Stimulated activated CD4-positive, alpha-beta T cell treated with anti-CD3 and anti-CD28 coated beads, Interleukin-4, amount 100 ng/mL, for 48 hours (primary cell): ENCODE data around the gene SLC23A1.
A peak's percentile ranks its signal among the peaks of the same experiment; 100 is the strongest.
"Not testable (repeated sequence)": the region's sequence is repeated elsewhere in the genome, so short reads cannot be mapped to it uniquely, and the experiment has no call there.

ENCODE experiments used
- DNase-seq, 2 donors: peaks; one replicate each; pipeline ENCODE4 v3.0.0-alpha.2; 2020; ENCODE audit warnings: low read depth in 2 of 2

Gene SLC23A1

GRCh38 chr5:139369181-139369580 lies 13.9 kb downstream of the SLC23A1 start:
- no peak for DNase-seq

DNA sequence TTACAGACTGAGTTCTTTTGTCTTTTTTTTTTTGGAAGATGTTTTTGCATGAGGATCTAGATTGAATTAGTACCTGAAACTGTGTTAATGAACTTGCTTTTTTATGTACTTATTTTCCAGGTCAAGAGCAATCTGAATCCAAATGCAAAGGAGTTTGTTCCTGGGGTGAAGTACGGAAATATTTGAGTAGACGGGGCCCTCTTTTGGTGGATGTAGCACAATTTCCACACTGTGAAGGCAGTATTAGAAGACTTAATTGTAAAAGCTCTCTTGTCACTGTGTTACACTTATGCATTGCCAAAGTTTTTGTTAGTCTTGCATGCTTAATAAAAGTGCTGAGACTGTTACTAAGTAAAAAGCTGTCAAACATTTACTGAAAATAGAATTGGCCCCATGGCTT lies 14.5 kb downstream of the SLC23A1 start:
- DNase-seq = no peak

DNA sequence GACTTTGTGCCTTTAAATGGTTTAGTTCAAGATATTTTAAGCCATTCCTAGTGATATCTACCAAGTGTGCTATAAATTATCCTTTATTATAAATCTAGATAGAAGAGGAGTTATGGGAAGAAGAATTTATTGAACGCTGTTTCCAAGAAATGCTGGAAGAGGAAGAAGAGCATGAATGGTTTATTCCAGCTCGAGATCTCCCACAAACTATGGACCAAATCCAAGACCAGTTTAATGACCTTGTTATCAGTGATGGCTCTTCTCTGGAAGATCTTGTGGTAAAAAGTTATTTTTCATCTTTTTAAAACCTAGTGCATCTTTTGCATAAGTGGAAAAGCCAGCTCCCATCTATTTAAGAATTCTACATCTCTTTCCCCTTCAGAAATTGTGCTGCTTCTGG lies 18.6 kb downstream of the SLC23A1 start:
- no peak for DNase-seq

DNA sequence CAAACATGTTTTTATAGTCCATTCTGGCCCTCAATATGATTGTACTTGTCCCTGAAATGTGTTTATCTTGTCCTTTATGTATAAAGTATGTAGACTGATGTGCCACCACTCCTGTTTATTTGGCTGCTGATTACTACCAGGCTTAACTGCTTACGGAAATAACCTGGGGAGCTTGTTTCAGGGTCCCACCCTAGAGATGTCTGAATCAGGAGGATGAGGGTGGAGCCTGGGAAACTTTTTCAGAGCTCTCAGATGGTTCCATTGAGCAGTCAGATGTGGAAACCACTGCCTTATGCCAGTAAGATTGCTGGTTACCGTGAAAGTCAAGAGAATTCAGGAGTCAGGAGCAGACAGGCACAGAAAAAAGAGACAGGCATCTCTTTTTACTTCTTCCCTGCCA lies 19.2 kb downstream of the SLC23A1 start:
- DNase-seq = no peak

DNA sequence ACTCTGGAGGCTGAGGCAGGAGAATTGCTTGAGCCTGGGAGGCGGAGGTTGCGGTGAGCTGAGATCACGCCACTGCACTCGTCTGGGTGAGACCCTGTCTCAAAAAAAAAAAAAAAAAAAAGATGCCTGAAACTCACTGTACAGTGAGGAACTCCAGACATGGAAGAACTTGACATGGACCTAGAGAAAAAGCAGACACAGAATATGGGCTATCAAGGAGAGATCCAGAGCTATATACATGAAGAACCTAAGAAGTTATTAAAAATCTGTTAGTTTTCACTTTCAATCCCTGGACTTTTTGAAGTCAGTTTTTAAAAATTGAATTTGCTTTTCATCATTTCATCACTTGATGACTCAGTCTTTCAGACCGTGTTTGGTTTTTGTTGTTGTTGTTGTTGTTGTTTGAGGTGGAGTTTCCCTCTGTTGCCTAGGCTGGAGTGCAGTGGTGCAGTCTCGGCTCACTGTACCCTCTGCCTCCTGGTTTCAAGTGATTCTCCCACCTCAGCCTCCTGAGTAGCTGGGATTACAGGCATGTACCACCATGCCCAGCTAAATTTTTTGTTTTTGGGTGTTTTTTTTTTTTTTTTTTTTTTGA lies 21.2 kb downstream of the SLC23A1 start:
- DNase-seq = no peak

DNA sequence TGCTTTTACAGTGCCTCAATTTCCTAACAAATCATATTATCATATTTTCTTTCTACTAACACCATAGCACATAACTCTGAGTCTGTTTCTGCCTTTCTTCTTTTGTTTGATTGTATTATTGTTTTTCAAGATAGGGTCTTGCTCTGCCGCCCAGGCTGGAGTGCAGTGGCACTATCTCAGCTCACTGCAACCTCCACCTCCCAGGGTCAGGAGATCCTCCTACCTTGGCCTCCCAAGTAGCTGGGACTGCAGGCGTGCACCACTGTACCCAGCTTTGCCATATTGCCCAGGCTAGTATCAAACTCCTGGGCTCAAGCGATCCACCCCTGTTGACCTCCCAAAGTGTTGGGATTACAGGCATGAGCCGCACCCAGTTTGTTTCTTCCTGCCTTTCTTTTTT lies 22.7 kb downstream of the SLC23A1 start:
- no peak for DNase-seq

- DNase-seq = no peak
These were observed 25.0 kb downstream of the SLC23A1 start for GRCh38 chr5:139358064-139358463.

DNA sequence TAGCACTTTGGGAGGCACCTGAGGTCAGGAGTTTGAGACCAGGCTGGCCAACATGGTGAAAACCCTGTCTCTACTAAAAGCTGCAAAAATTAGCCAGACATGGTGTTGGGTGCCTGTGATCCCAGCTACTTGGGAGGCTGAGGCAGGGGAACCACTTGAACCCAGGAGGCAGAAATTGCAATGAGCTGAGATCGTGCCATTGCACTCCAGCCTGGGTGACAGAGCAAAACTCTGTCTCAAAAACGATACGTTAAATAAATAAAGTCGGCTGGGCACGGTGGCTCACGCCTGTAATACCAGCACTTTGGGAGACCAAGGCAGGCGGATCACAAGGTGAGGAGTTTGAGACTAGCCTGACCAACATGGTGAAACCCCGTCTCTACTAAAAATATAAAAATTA lies 27.2 kb downstream of the SLC23A1 start:
- not testable (repeated sequence) for DNase-seq

DNA sequence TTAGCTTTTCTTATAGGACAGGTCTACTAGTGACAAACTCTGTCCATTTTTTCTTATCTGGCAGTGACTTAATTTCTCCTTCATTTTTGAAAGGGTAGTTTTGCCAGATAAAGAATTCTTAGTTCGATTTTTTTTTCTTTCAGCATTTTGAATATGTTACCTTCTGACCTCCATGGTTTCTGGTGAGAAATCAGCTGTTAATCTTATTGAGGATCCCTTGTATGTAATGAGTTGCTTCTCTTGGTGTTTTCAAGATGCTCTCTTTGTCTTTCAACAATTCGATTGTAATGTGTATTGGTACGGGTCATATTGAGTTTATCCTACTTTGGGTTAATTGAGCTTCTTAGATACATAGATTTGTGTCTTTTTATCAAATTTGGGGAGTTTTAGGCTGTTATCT lies 28.9 kb downstream of the SLC23A1 start:
- DNase-seq = no peak

DNA sequence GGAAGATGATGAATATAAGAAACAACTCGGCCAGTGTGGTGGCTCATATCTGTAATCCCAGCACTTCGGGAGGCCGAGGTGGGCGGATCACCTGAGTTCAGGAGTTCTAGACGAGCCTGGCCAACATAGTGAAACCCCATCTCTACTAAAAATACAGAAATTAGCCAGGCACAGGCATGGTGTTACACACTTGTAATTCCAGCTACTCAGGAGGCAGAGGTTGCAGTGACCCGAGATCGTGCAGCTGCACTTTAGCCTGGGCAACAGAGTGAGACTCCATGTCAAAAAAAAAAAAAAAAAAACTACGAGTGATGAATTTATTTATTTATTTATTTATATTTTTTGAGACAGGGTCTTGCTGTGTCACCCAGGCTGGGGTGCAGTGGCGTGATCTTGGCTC lies 35.2 kb downstream of the SLC23A1 start:
- not testable (repeated sequence) for DNase-seq

- DNase-seq = not testable (repeated sequence)
These were observed 37.7 kb downstream of the SLC23A1 start for GRCh38 chr5:139345442-139345841.

DNA sequence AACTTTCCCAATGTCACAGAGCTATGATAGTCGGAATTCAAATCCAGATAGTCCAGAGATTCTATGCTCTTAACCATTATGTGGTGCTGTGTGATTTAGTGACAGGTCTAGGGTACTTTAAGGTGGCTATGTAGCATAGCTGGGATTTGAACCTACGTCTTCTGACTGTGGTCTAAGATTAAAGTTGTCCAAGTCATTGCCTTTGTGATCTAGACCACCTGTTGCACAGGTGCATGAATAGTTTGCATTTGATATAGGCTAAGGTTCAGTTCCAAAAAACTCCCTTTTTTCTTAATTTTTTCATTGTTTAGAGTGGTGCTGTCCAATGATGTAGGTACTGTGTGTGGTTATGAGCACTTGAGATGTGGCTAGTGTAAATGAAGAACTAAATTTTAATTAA lies 38.9 kb downstream of the SLC23A1 start:
- DNase-seq = no peak

DNA sequence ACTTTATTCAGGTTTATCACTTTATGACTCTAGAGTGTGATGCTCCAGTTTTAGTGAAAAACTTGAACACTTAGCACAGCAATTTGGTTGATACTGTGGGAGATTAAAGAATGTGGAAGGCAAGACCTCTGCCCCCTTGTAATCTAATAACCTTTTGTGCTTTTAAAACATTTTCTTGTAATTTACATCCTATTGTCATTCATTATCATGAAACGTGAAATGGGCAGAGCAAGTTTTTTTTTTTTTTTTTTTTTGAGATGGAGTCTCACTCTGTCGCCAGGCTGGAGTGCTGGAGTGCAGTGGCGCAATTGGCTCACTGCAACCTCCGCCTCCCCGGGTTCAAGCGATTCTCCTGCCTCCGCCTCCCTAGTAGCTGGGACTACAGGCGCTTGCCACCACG lies 39.6 kb downstream of the SLC23A1 start:
- DNase-seq = no peak

DNA sequence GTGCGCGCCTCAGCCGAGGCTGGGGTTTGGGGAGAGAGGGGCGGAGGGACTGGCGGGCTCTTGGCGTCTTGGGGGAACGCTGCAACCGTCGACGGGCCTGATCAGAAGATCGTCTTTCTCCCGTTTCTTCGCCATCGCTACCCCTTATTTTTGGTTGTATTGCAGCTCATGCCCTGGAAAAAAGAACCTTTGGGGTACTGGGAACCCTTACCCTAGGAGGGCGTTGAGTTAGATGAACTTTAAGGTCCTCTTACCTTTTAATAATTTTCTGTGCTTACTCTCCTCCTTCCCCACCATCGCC lies 40.7 kb downstream of the SLC23A1 start:
- no peak for DNase-seq

DNA sequence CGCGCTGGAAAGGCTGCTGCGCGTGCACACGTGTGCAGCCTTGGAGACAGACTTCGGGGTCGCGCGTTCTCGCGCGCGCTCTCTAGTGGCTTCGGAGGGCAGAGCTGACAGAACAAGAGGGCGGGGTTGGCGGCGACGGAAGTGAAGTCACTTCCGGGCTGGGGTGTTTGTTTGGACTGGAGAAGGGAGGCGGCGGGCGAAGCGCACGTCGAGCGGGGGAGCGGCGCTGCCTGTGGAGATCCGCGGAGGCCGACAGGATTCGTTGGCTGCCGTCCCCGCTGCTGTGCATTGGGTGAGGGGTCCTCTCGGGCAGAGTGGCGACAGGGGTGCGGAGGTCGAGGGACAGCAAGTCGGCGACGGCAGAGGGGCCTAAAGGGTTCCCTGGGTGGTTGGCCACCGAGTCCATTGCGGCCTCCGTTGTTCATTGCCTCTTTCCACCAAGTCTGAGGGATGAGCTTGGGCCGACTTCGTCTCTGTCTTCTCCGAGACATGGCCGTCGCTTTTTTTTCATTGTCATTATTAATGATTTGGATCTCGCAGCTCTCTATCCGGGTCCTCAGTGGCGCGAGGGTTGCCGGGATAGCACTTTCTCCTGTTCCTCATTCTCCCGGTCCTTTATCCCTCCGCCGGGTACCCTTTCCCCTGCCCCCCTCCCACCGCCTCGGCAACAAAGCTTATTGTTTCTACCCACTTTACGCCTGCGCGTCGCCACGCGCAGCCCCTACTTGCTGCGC lies 41.2 kb downstream of the SLC23A1 start, which contains the start of gene PAIP2:
PAIP2 (plus strand) TSS at position 166 of the 734 bp plus-strand sequence. CDS start 21,931 bp downstream, outside the sequence.
- peak; percentile 93 to 96 for DNase-seq

GRCh38 chr5:139341187-139341688 lies 41.9 kb downstream of the SLC23A1 start:
- no peak for DNase-seq

DNA sequence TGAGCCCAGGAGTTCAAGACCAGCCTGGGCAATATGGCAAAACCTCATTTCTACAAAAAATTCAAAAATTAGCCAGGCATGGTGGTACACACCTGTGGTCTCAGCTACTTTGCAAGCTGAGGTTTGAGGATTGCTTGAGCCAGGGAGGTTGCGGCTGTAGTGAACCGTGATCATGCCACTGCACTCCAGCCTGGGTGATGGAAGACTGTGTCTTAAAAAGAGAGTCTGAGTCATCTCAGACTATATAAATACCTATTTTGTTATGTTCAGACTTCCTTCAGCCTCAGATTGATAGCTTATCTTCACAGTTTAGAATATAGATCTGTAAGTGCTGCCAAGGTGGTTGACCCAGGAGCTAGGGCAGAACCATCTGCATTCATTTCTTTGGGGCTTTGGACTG lies 43.0 kb downstream of the SLC23A1 start:
- DNase-seq = no peak

GRCh38 chr5:139335811-139336210 lies 47.3 kb downstream of the SLC23A1 start:
- DNase-seq = no peak
